ENCODE results near the gene ICA1. TPM values are rescaled to one million over a fixed set of nuclear protein-coding genes. Genes with fewer than 3 reads are reported as not detected.

Gene ICA1
- total RNA-seq, 1 experiment from 2014 or later = 28.8 TPM

DNA sequence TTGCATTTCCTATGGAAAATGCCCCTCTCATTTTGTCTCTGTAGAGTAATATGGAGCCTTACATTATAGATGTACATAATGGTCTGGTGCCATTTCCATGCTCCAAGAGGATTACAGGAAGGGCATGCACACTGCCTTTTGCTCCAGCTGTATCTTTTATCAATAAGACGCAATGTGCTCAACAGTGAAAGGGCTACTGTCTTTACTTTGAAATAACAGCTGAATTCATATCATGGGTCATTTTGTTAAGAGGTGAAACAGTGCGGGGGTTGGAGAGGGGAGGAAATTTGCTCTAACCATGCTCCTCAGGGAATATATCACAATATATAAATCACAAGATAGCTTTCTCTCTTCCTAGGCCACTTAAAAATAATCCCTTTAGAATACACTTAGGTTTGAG lies 77.7 kb downstream of the ICA1 start:
- H3K4me1 ChIP-seq (ENCODE audit: insufficient read depth, low read length) = no peaks in the 10 kb centered on the region
- no peak overlapping the region for H3K56ac ChIP-seq (ENCODE audit: insufficient read length, low read depth, low read length)
- no peak for DNase-seq
- H3K79me1 ChIP-seq (ENCODE audit: insufficient read depth, low read depth, low read length, poor library complexity, severe bottlenecking) = no peaks in the 10 kb centered on the region
- no peak for TF ChIP-seq CTCF (conservative IDR thresholded peaks at IDR 0.05)
- WGBS (ENCODE audit: extremely low coverage, insufficient read length, low lambda C conversion rate) = no CpG with 5 or more reads among the region's 2 CpGs
- no peak overlapping the region for H3K18ac ChIP-seq (ENCODE audit: insufficient read length, low read depth, low read length)
- no peak overlapping the region for H3K27ac ChIP-seq (ENCODE audit: insufficient read length, low read depth, low read length)
- Mint-ChIP-seq H3K36me3 (ENCODE audit: insufficient read depth in 1 of 3, low read depth in 3 of 3) (no peaks in the 10 kb centered on the region), H3K27ac (no peak overlapping the region), H3K4me1 (peaks cover 11 to 17% of the 10 kb centered on the region in 2 experiments), H3K27me3 (ENCODE audit: low read depth) (no peaks in the 10 kb centered on the region), H3K4me3 (no peak overlapping the region), H3K9me3 (no peaks in the 10 kb centered on the region)
- no peaks in the 10 kb centered on the region for H4K20me1 ChIP-seq (ENCODE audit: control insufficient read depth, insufficient read depth, insufficient read length)
- H4K91ac ChIP-seq (ENCODE audit: insufficient read length, low read depth, low read length) = no peak overlapping the region
- no peak overlapping the region for H3K4me2 ChIP-seq (ENCODE audit: insufficient read depth, insufficient read length, low read length)
- H3K9ac ChIP-seq (ENCODE audit: extremely low read depth, insufficient read length, low read length) = no peak overlapping the region
- H3K4ac ChIP-seq (ENCODE audit: low read depth, low read length) = no peak overlapping the region
- H3K79me2 ChIP-seq (ENCODE audit: insufficient read depth, low read length) = no peaks in the 10 kb centered on the region
- no peaks in the 10 kb centered on the region for H3K27me3 ChIP-seq (ENCODE audit: insufficient read depth, low read length)
- no peak overlapping the region for H2BK5ac ChIP-seq (ENCODE audit: insufficient read length, low read length)
- no peak overlapping the region for H2BK20ac ChIP-seq (ENCODE audit: low read depth, low read length, poor library complexity, severe bottlenecking)
- no peak overlapping the region for H4K5ac ChIP-seq (ENCODE audit: insufficient read length, low read depth, low read length)
- H3K23me2 ChIP-seq (ENCODE audit: insufficient read length, low read depth, low read length, poor library complexity, severe bottlenecking) = no peaks in the 10 kb centered on the region
- no peak overlapping the region for H3T11ph ChIP-seq (ENCODE audit: low read length)
- H4K8ac ChIP-seq (replicated peaks; ENCODE audit: insufficient read length, low read depth, low read length) = no peak overlapping the region
- no peak overlapping the region for H3K23ac ChIP-seq (ENCODE audit: insufficient read length, low read depth, low read length)
- H2BK120ac ChIP-seq (ENCODE audit: low read depth, low read length, poor library complexity, severe bottlenecking) = no peak overlapping the region
- H2AFZ ChIP-seq (ENCODE audit: low read length) = no peak overlapping the region
- H2BK15ac ChIP-seq (ENCODE audit: low read depth, low read length) = no peak overlapping the region
- H2AK5ac ChIP-seq (ENCODE audit: insufficient read length, low read length) = no peak overlapping the region
- no peaks in the 10 kb centered on the region for H3K9me3 ChIP-seq (ENCODE audit: control insufficient read depth, low read depth, low read length)
- no peak overlapping the region for H3K14ac ChIP-seq (ENCODE audit: insufficient read depth, low read length)
- no peak overlapping the region for H2BK12ac ChIP-seq (ENCODE audit: insufficient read length, low read depth, low read length)

All from H9 (cell line).